ENCODE results near the gene RUNX2. TPM values are rescaled to one million over a fixed set of nuclear protein-coding genes. Genes with fewer than 3 reads are reported as not detected.

The RUNX2 gene
- total and polyA plus RNA-seq, 10 of the 15 experiments (the other 5 are each of a cell fraction or from before 2014, with no cell fraction given) = 0.01 to 0.77 (median 0.15) TPM; not detected in 3

GRCh38 chr6:45563844-45564243, 235.7 kb downstream of the RUNX2 start:
- no peak for FAIRE-seq
- 68% methylated on average over 2 of the region's 2 CpGs for WGBS (ENCODE audit: insufficient coverage, insufficient replicate concordance, low lambda C conversion rate, missing lambda C conversion rate)
- H3K36me3 ChIP-seq (ENCODE audit: control insufficient read depth in 2 of 2, insufficient read depth in 2 of 2, low read length in 1 of 2) = no peaks in the 10 kb centered on the region
- POLR2A ChIA-PET = no interaction called here
- H3K27me3 ChIP-seq (replicated peaks in 1 of 2; ENCODE audit: control insufficient read depth in 2 of 2, insufficient read depth in 2 of 2, low read length in 1 of 2) = no peaks in the 10 kb centered on the region; a peak in 2 of 4 replicates
- DNase-seq (ENCODE audit: low read depth, low spot score) = no peak
- H3K4me3 ChIP-seq = no peak overlapping the region
- RAD21 ChIA-PET (ENCODE audit: unreplicated experiment) = no interaction called here
- no peaks in the 10 kb centered on the region for H3K79me2 ChIP-seq (ENCODE audit: control insufficient read depth, insufficient read depth, low read length)
- intact Hi-C loops (cut with micrococcal nuclease; ENCODE audit: unreplicated experiment) = no loop called here
- no peak overlapping the region for H3K9ac ChIP-seq (ENCODE audit: control insufficient read depth, insufficient read depth, low read length)
- in situ Hi-C loops (cut with MboI) = no loop called here
- H3K9me3 ChIP-seq (replicated peaks; ENCODE audit: control insufficient read depth, insufficient read depth, low read length) = peaks cover 1% of the 10 kb centered on the region; the same call in 1 of the 3 replicates
- H2AFZ ChIP-seq (ENCODE audit: control insufficient read depth, low read depth, low read length) = no peak overlapping the region
- no peak for ATAC-seq
- no peaks in the 10 kb centered on the region for H4K20me1 ChIP-seq (ENCODE audit: control insufficient read depth, insufficient read depth)
- CTCF ChIA-PET = interaction anchor here (0.6 kb wide), 1 partner anchor 32 kb away, joined by 4 read pairs; no protein-coding TSS in a partner anchor
- no peaks in the 10 kb centered on the region for H3K4me1 ChIP-seq (ENCODE audit: control insufficient read depth, insufficient read depth, low read length)
- H3K4me2 ChIP-seq (ENCODE audit: control insufficient read depth, insufficient read depth) = no peak overlapping the region
- no peak overlapping the region for H3K27ac ChIP-seq (ENCODE audit: control insufficient read depth, insufficient read depth)
- no TSS peak for BruUV-seq (replicated peaks)
- SMC1A ChIA-PET (ENCODE audit: uncharacterized antibody, unreplicated experiment) = interaction anchor here (1.2 to 1.5 kb wide), 2 partner anchors 8 to 11 kb away, joined by 3 to 4 read pairs; no protein-coding TSS in a partner anchor
- TF ChIP-seq DPF2 (IDR thresholded peaks at IDR 0.05) (no peak), NR2F1 (conservative IDR thresholded peaks at IDR 0.05) (no peak), RB1 (IDR thresholded peaks at IDR 0.05; ENCODE audit: borderline replicate concordance) (no peak), MEF2A (IDR thresholded peaks at IDR 0.05; ENCODE audit: insufficient read depth, low read depth, low read length) (no peak), ZNF24 (IDR thresholded peaks at IDR 0.05) (no peak), SMAD1 (IDR thresholded peaks at IDR 0.05; ENCODE audit: low read depth, partially characterized antibody) (no peak), E2F8 (IDR thresholded peaks at IDR 0.05; ENCODE audit: low read depth, partially characterized antibody) (no peak), TCF12 (IDR thresholded peaks at IDR 0.05; ENCODE audit: low read depth, low read length) (no peak), CUX1 (IDR thresholded peaks at IDR 0.05; ENCODE audit: insufficient replicate concordance, low read depth, low read length) (no peak), ASH2L (IDR thresholded peaks at IDR 0.05; ENCODE audit: borderline replicate concordance, low read depth) (no peak), ZZZ3 (IDR thresholded peaks at IDR 0.05; ENCODE audit: control insufficient read depth, insufficient read length, low read depth) (no peak), ZNF207 (IDR thresholded peaks at IDR 0.05; ENCODE audit: borderline replicate concordance) (no peak)
- TF ChIP-seq, protein P1, sequence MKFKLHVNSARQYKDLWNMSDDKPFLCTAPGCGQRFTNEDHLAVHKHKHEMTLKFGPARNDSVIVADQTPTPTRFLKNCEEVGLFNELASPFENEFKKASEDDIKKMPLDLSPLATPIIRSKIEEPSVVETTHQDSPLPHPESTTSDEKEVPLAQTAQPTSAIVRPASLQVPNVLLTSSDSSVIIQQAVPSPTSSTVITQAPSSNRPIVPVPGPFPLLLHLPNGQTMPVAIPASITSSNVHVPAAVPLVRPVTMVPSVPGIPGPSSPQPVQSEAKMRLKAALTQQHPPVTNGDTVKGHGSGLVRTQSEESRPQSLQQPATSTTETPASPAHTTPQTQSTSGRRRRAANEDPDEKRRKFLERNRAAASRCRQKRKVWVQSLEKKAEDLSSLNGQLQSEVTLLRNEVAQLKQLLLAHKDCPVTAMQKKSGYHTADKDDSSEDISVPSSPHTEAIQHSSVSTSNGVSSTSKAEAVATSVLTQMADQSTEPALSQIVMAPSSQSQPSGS (IDR thresholded peaks at IDR 0.05; ENCODE audit: low read length) = no peak
- TF ChIP-seq, protein P2, sequence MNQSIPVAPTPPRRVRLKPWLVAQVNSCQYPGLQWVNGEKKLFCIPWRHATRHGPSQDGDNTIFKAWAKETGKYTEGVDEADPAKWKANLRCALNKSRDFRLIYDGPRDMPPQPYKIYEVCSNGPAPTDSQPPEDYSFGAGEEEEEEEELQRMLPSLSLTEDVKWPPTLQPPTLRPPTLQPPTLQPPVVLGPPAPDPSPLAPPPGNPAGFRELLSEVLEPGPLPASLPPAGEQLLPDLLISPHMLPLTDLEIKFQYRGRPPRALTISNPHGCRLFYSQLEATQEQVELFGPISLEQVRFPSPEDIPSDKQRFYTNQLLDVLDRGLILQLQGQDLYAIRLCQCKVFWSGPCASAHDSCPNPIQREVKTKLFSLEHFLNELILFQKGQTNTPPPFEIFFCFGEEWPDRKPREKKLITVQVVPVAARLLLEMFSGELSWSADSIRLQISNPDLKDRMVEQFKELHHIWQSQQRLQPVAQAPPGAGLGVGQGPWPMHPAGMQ (IDR thresholded peaks at IDR 0.05; ENCODE audit: borderline replicate concordance) = no peak
